ENCODE measurements around the gene SMIM1.

Gene SMIM1

DNA sequence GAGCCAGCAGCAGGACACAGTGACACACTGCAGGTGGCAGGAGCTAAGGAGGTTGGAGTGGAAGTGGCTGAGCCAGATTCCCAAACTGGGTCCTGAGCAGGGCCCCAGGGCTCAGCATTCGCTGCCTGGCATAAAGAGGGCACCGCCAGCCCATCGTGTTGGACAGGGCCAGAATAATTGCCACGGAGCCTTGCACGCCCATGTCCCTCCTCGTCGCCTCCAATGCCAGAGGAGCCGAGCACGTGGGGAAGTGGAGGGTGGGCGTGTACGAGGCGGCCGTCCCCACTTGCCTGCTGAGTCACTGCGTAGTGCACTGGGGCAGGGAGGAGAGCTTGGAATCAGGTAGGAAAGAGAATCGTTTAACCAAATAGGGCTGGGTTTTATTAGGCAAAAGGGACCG, 49.9 kb downstream of the SMIM1 start:
- no peak for DNase-seq

DNA sequence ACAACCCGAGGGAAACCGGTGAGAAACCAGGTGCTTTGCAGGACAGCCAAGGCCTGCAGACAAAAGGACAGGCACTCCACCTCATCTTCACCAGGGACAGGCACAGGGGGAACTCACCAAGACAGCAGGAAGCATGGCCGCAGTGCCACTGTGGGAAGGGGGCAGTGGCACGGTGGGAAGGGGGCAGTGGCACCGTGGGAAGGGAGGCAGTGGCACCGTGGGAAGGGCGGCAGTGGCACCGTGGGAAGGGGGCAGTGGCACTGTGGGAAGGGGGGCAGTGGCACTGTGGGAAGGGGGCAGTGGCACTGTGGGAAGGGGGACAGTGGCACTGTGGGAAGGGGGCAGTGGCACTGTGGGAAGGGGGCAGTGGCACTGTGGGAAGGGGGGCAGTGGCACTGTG, 52.1 kb downstream of the SMIM1 start:
- no peak for DNase-seq

DNA sequence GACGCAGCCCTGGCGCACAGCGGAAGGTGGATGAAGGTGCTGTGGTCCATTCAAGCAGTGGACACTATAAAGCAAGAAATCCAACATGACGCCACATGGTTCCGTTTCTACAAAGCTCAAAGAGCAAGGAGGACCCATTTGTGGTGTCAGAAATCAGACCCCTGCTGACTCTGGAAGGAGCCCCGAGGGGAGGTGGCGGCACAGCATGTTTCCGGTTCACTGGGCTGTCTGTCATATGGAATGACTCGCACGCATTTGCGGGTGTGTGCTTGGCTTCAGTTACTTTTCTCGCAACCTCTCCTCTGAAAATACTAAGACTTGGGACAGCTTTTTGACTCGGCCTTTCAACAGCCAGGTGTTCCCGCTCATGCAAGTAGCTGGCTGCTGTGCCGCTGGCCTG, 52.8 kb downstream of the SMIM1 start:
- DNase-seq = no peak

Measured in cerebellar nuclear complex (tissue), 1 donor.